Measurements from ENCODE around the gene ZNF236.
"Not testable (repeated sequence)": the region's sequence is repeated elsewhere in the genome, so short reads cannot be mapped to it uniquely, and the experiment has no call there.

Gene ZNF236

DNA sequence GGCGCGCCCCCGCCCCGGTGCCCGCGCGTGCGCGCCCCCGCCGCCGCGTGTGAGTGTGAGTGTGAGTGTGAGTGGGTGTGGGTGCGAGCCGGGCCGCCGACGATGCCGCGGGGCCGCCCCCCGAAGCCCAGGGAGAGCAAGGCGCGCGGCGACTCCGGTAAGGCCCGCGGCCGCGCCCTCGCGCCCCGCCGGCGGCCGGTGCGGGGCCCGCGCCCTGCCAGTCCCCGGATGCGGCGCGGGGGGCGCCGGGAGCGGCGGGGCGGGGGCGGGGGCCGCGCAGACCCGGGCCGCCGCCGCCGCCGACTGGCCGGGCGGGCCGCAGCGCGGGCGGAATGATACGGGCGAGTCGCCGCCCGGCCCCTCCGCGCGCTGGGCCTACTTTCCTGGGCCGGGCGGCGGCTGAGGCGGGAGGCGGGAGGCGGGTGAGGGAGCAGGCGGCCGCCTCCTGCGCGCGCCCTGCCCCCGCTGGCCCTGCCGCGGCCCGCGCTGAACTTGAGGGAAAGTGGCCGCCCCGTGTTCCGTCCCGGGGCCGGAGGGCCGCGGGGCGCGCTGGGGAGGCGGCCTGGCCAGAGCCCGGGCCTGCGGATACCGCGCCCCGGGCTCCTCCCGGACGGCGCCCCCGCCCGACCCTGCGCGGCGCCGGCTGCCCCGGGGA, at the start of gene ZNF236:
ZNF236 (plus strand) TSS at position 52 of the 655 bp plus-strand sequence; CDS start at position 103, 51 bp downstream.
- Histone ChIP-seq H3K4me1 (peaks cover 4 to 36% (median 22%) of the 10 kb centered on the region in 4 donors), H3K27ac (peak within 1 kb of the TSS; percentile 87 to 98), H3K27me3 (no peaks in the 10 kb centered on the region), H3K4me3 (peak within 1 kb of the TSS; percentile 67 to 89), H3K36me3 (no peaks in the 10 kb centered on the region), H3K9me3 (no peaks in the 10 kb centered on the region)
- peak; percentile 71 to 86 for DNase-seq
- intact Hi-C loops (cut with DNase I; ENCODE audit: low total_unique reads), result no loop called here
- TF ChIP-seq, protein P1, sequence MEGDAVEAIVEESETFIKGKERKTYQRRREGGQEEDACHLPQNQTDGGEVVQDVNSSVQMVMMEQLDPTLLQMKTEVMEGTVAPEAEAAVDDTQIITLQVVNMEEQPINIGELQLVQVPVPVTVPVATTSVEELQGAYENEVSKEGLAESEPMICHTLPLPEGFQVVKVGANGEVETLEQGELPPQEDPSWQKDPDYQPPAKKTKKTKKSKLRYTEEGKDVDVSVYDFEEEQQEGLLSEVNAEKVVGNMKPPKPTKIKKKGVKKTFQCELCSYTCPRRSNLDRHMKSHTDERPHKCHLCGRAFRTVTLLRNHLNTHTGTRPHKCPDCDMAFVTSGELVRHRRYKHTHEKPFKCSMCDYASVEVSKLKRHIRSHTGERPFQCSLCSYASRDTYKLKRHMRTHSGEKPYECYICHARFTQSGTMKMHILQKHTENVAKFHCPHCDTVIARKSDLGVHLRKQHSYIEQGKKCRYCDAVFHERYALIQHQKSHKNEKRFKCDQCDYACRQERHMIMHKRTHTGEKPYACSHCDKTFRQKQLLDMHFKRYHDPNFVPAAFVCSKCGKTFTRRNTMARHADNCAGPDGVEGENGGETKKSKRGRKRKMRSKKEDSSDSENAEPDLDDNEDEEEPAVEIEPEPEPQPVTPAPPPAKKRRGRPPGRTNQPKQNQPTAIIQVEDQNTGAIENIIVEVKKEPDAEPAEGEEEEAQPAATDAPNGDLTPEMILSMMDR (IDR thresholded peaks at IDR 0.05), result no peak

DNA sequence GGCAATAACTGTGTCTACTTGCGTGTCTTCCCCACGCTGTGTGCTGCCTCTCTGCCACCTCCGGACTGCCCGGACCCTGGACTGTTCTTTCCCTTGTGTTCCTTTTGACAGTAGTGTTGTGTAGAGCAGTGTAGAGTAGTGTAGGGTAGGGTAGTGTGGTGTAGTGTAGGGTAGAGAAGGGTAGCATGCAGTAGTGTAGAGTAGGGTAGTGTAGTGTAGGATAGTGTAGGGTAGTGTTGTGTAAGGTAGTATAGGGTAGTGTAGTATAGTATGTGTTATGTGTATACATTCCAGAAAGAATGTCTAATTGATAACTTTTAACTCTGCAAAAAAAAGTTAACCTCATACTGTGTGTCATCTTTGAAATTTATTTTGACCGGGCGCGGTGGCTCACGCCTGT, 49.7 kb upstream of the ZNF236 start:
- TF ChIP-seq, protein P1 (IDR thresholded peaks at IDR 0.05), result no peak
- no peak for DNase-seq
- Histone ChIP-seq H3K4me1 (no peaks in the 10 kb centered on the region), H3K36me3 (no peaks in the 10 kb centered on the region), H3K27ac (no peak overlapping the region), H3K9me3 (no peaks in the 10 kb centered on the region), H3K27me3 (peaks cover 0 to under 1% of the 10 kb centered on the region in 2 donors), H3K4me3 (no peak overlapping the region)
- intact Hi-C loops (cut with DNase I; ENCODE audit: low total_unique reads), result no loop called here

DNA sequence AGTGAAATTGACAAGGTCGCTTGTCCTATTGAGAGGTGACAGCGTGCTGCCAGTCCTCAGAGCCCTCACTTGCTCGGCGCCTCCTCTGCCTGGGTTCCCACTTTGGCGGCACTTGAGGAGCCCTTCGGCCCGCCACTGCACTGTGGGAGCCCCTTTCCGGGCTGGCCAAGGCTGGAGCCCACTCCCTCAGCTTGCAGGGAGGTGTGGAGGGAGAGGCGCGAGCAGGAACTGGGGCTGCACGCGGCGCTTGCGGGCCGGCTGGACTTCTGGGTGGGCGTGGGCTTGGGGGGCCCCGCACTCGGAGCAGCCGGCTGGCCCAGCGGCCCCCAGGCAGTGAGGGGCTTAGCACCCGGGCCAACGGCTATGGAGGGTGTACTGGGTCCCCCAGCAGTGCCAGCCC, 45.3 kb upstream of the ZNF236 start:
- DNase-seq; H3K27ac ChIP-seq; H3K9me3 ChIP-seq; H3K27me3 ChIP-seq; intact Hi-C loops (cut with DNase I; ENCODE audit: low total_unique reads); H3K4me3 ChIP-seq; H3K4me1 ChIP-seq; H3K36me3 ChIP-seq: not testable (repeated sequence)

DNA sequence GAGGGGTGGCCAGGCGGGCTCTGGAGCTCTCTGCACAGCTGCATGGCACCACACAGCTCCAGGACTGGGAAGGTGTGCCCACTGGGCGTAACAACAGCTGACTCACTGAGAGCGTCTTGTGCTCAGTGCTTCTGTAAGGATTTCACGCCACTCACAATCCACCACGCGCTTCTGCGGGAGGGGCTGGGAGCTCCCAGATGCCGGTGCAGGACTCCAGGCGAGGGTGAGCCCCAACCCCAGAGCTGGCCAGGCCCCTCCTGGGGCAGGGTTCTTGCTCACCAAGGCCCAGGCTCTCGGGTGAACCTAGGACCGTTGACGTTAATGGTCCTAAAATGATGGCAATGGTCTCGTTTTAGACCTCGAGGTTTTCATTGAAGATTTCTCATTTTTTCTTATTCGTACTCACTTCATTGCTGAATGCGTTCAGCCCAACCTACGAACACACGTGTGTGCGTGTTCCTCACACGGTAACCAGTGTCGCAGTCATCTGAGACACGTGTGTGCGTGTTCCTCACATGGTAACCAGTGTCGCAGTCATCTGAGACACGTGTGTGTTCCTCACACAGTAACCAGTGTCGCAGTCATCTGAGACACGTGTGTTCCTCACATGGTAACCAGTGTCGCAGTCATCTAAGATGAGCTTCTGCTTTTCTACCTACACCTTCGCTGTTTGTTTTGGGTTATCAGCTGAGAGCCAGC, 38.4 kb upstream of the ZNF236 start:
- intact Hi-C loops (cut with DNase I; ENCODE audit: low total_unique reads), result no loop called here
- Histone ChIP-seq H3K36me3 (no peaks in the 10 kb centered on the region), H3K27me3 (peaks cover 0 to 4% of the 10 kb centered on the region in 2 donors), H3K4me1 (no peaks in the 10 kb centered on the region), H3K27ac (no peak overlapping the region), H3K9me3 (no peaks in the 10 kb centered on the region), H3K4me3 (no peak overlapping the region)
- TF ChIP-seq, protein P1 (IDR thresholded peaks at IDR 0.05), result no peak
- no peak for DNase-seq

DNA sequence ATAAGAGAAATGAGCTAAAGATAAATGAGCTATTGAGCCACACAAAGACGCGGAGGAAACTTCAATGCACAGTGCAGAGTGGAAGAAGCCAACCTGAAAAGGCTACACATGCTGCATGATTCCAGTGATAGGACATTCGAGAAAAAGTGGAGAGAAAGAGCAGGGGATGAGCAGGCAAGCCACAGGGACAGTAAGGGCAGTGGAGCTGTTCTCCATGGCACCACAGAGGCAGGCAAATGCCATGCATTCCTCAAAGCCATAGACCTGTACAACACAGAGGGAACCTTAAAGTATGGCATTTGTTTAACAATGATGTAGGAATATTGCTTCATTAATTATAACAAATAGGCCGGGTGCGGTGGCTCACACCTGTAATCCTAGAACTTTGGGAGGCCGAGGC, 36.5 kb upstream of the ZNF236 start:
- Histone ChIP-seq H3K36me3 (no peaks in the 10 kb centered on the region), H3K27ac (no peak overlapping the region), H3K4me3 (no peak overlapping the region), H3K4me1 (no peaks in the 10 kb centered on the region), H3K27me3 (peaks cover 0 to 4% of the 10 kb centered on the region in 2 donors), H3K9me3 (peaks cover 0 to 2% (median under 1%) of the 10 kb centered on the region in 3 donors)
- TF ChIP-seq, protein P1 (IDR thresholded peaks at IDR 0.05), result no peak
- intact Hi-C loops (cut with DNase I; ENCODE audit: low total_unique reads), result no loop called here
- no peak for DNase-seq

DNA sequence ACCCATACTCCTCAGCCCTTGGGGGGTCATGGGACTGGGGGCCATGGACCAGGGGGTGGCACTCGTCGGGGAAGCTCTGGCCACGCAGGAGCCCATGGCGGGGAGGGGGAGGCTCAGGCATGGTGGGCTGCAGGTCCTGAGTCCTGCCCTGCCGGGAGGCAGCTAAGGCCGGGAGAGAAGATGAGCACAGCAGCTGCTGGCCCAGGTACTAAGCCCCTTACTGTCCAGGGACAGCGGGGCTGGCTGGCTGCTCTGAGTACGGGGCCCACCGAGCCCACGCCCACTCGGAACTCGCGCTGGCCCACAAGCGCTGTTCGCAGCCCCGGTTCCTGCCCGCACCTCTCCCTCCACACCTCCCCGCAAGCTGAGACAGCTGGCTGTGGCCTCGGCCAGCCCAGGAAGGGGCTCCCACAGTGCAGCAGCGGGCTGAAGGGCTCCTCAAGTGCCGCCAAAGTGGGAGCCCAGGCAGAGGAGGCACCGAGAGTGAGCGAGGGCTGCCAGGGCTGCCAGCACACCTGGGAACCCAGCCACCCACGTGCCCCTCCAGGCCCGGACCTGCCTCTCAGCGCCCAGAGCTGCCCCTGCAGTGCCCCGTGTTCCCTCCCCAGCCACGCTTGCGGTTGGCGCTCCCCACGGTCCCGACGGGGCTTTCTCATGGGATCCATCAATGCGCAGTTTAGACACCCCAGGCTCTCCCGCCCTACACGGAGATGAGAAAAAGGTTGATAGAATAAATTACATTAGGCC, 33.6 kb upstream of the ZNF236 start:
- Histone ChIP-seq H3K9me3 (peaks cover 0 to 10% (median 7%) of the 10 kb centered on the region in 3 donors), H3K36me3 (no peaks in the 10 kb centered on the region), H3K4me3 (no peak overlapping the region), H3K27ac (no peak overlapping the region), H3K27me3 (peaks cover 0 to 3% of the 10 kb centered on the region in 2 donors), H3K4me1 (no peaks in the 10 kb centered on the region)
- TF ChIP-seq, protein P1 (IDR thresholded peaks at IDR 0.05), result no peak
- intact Hi-C loops (cut with DNase I; ENCODE audit: low total_unique reads), result no loop called here
- DNase-seq, result no peak
